DLD1 (cell line): ENCODE measurements around the gene CTSE.

Experiments
- in situ Hi-C: cut with HindIII; loops from 2 replicates; pipeline ENCODE4 v1.10.0; 2017; ENCODE audit warnings: low sequenced_read_pairs

CTSE gene

GRCh38 chr1:205974712-205975111 is 49.0 kb downstream of the CTSE start:
- in situ Hi-C loops: loop anchor here (5.0 kb wide), 2 partner anchors 62 to 138 kb away; no protein-coding TSS in a partner anchor

GRCh38 chr1:205973377-205974232 is 50.1 kb downstream of the CTSE start:
- in situ Hi-C loops: no loop called here

- in situ Hi-C loops: no loop called here
These were observed 51.1 kb downstream of the CTSE start for GRCh38 chr1:205972491-205973168.

- in situ Hi-C loops: no loop called here
These were observed 51.6 kb downstream of the CTSE start for GRCh38 chr1:205972081-205972480.

GRCh38 chr1:205971082-205971481 is 52.6 kb downstream of the CTSE start:
- in situ Hi-C loops: no loop called here

GRCh38 chr1:205970486-205970885 is 53.2 kb downstream of the CTSE start:
- in situ Hi-C loops: no loop called here

- in situ Hi-C loops: no loop called here
These were observed 54.5 kb downstream of the CTSE start for GRCh38 chr1:205969229-205969628.

- in situ Hi-C loops: no loop called here
These were observed 56.0 kb downstream of the CTSE start for GRCh38 chr1:205967554-205968335.

GRCh38 chr1:205965036-205965884 is 58.4 kb downstream of the CTSE start:
- in situ Hi-C loops: no loop called here

- in situ Hi-C loops: no loop called here
These were observed 60.1 kb downstream of the CTSE start for GRCh38 chr1:205963352-205964155.

- in situ Hi-C loops: no loop called here
These were observed 60.9 kb downstream of the CTSE start for GRCh38 chr1:205962821-205963221.

GRCh38 chr1:205961991-205962820 is 61.5 kb downstream of the CTSE start:
- in situ Hi-C loops: no loop called here

GRCh38 chr1:205961405-205961804 is 62.3 kb downstream of the CTSE start:
- in situ Hi-C loops: no loop called here

- in situ Hi-C loops: no loop called here
These were observed 63.9 kb downstream of the CTSE start for GRCh38 chr1:205959789-205960188.
